HG03439 (cell line): Measurements from ENCODE around the gene EPHA6.
A peak's percentile ranks its signal among the peaks of the same experiment; 100 is the strongest.

Experiments
- ATAC-seq: cut with Tn5 transposase; IDR thresholded peaks from one replicate; pipeline ENCODE4 v1.9.1; 2021; ENCODE audit warnings: mild to moderate bottlenecking, moderate library complexity; ENCODE audit not compliant: unreplicated experiment

The EPHA6 gene

DNA sequence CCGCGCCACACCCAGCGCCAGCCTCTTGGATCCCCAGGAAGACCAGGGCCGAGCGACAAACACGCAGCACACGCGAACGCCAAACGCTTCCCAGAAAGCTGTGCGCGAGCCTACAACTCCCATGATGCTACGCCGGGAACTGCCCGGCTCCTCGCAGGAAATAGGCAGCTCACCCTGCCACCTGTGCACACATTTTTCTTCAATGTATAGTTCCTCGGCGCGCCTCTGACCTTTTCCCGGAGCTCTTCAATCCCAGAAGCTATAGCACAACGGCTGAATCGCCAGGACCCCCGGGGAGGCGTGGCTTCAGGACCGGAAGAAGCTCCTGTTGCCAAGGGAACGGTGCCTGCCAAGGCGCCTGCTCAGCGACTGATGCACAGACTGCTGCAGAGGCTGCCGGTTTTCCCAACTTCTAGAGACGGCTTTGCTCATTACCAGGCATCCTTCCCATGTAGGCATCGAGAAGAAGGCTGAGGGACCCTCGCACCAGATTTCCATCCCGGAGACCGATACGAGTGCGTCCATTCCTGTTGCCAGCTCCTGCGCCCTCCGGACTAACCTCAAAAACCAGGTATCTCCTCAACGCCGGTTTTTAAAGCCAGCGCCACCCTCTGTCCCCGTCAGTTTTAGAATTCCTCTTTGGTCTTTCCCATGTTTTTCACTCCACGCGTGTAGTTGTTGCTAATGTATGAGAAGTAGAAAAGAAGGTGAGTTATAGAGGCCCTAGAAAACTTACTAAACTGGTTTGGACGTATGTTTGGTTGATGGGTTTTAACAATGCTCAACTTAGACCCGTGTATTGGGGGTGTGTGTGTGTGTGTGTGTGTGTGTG, 950.2 kb downstream of the EPHA6 start, which contains the start of gene ARL6:
ARL6 (plus strand) TSS at position 352 of the 832 bp plus-strand sequence. CDS start 3,350 bp downstream, outside the sequence.
- peak; percentile 98 for ATAC-seq

DNA sequence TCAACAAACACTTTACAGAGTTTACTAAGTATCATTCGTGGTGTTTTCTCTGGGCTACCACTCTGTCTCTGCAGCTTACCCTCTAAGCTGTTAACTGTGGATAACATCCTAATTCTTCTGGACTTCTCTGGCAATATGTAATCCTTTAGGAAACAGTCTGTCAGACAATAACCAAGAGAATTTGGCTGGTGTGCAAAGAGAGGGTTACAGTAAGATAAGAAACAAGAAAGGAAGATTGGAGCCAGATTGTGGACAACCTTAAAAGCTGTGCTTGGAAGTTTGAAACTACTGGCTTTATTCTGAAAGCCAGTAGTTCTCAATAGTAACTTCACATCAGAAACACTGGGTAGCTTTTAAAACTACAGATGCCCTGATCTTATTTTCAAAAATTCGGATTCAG, 950.9 kb downstream of the EPHA6 start:
- no peak for ATAC-seq

DNA sequence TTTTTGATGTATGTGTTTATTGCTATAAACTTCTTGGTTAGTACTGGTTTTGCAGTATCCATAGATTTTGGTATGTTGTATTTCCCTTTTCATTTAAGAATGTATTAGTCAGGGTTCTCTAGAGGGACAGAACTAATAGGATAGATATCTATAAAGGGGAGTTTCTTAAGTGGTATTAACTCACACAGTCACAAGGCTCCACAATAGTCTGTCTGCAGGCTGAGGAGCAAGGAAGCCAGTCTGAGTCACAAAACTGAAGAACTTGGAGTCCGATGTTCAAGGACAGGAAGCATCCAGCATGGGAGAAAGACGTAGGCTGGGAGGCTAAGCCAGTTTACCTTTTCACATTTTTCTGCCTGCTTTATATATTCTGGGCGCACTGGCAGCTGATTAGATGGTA, 958.5 kb downstream of the EPHA6 start:
- no peak for ATAC-seq

DNA sequence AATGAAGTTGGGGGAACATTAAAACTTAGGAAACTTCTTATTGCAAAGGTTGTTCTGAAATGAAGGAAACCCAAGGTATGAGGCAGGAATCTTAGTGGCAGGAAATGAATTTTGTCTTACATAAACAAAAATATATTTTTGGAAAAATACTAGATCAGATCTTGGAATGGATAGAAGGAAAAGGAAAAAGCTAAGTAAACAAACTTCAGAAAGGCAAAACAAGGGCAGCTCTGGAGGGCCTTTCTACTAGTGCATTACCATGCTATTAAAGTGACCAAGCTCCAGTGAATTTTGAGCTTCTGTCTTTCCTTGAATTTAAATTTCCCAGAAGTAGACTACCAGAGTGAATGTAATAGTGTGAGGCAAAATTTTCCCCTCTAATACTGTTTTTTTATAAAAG, 963.8 kb downstream of the EPHA6 start:
- ATAC-seq, result no peak

DNA sequence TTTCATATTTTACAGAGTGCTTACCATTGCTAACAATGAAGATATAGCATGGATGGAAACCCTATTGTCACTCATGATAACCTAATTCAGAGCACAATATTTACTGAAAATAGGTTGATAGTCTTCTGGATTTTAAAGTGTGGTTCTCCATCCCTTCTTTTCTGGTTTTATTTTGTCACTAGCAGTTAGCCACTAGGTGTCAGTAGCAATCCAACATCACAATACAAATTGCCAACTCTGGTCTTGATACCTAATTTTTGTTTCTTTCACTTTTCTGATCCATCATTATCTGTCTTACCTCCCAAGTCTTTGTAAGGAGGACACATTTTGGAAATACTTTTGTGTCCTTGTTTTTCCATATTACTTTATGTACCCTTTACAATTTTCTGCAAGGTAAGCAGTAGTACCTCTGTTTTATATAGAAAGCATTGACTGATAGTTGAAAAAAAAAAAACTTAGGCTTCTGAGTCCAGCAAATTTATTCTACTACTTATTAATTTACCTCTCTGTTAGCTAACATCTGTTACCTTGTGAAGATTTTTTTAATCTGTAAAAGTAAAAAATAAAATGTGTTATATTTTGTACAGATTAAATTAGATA, 979.1 kb downstream of the EPHA6 start:
- ATAC-seq, result peak; percentile 71

DNA sequence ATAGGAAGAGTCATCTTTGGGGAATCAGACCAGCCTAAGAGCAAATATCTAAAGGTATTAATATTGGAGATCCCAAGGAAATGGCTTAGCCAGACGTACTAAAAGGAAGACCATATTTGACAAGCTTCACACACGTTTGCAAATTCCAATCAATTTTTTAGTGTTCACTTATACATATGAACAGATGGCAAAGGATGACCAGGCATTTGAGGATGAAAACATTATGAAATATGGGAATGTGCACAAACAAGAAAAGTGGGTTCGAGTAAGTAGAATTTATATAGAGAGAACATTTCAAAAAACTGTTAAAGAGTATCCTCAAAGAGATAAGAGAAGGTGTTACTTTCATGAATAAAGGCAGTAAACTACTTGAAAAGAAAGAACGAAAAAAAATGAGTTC, 981.6 kb downstream of the EPHA6 start:
- ATAC-seq, result no peak
